ENCODE measurements around the gene SNX9.

Gene SNX9

GRCh38 chr6:157859775-157860504 is 36.9 kb downstream of the SNX9 start:
- DNase-seq (ENCODE audit: low read depth) = no peak

GRCh38 chr6:157860505-157860991 is 37.5 kb downstream of the SNX9 start:
- peak; percentile 29 for DNase-seq (ENCODE audit: low read depth)

GRCh38 chr6:157861184-157861583 is 38.1 kb downstream of the SNX9 start:
- no peak for DNase-seq (ENCODE audit: low read depth)

- no peak for DNase-seq (ENCODE audit: low read depth)
Observed at GRCh38 chr6:157861814-157862213, 38.8 kb downstream of the SNX9 start.

GRCh38 chr6:157862706-157863105 is 39.7 kb downstream of the SNX9 start:
- DNase-seq (ENCODE audit: low read depth) = no peak

- no peak for DNase-seq (ENCODE audit: low read depth)
Observed at GRCh38 chr6:157864185-157864761, 41.2 kb downstream of the SNX9 start.

GRCh38 chr6:157865249-157865648 is 42.2 kb downstream of the SNX9 start:
- DNase-seq (ENCODE audit: low read depth) = no peak

GRCh38 chr6:157867155-157867559 is 44.1 kb downstream of the SNX9 start:
- DNase-seq (ENCODE audit: low read depth) = no peak

- no peak for DNase-seq (ENCODE audit: low read depth)
Observed at GRCh38 chr6:157867981-157868380, 44.9 kb downstream of the SNX9 start.

GRCh38 chr6:157868835-157869234 is 45.8 kb downstream of the SNX9 start:
- no peak for DNase-seq (ENCODE audit: low read depth)

GRCh38 chr6:157869673-157870302 is 46.7 kb downstream of the SNX9 start:
- no peak for DNase-seq (ENCODE audit: low read depth)

GRCh38 chr6:157873735-157874344 is 50.8 kb downstream of the SNX9 start:
- peak; percentile 81 for DNase-seq (ENCODE audit: low read depth)

GRCh38 chr6:157877149-157877548 is 54.1 kb downstream of the SNX9 start:
- DNase-seq (ENCODE audit: low read depth) = no peak

GRCh38 chr6:157877573-157878438 is 54.8 kb downstream of the SNX9 start:
- no peak for DNase-seq (ENCODE audit: low read depth)

GRCh38 chr6:157879034-157879872 is 56.2 kb downstream of the SNX9 start:
- DNase-seq (ENCODE audit: low read depth) = no peak

GRCh38 chr6:157879873-157880254 is 56.8 kb downstream of the SNX9 start:
- DNase-seq (ENCODE audit: low read depth) = no peak

GRCh38 chr6:157880534-157880933 is 57.5 kb downstream of the SNX9 start:
- no peak for DNase-seq (ENCODE audit: low read depth)

GRCh38 chr6:157881342-157881741 is 58.3 kb downstream of the SNX9 start:
- DNase-seq (ENCODE audit: low read depth) = no peak

GRCh38 chr6:157884756-157885155 is 61.7 kb downstream of the SNX9 start:
- no peak for DNase-seq (ENCODE audit: low read depth)

GRCh38 chr6:157885211-157885788 is 62.3 kb downstream of the SNX9 start:
- peak; percentile 30 for DNase-seq (ENCODE audit: low read depth)

- DNase-seq (ENCODE audit: low read depth) = no peak
Observed at GRCh38 chr6:157885876-157886275, 62.8 kb downstream of the SNX9 start.

Data from activated T-cell treated with anti-CD3 and anti-CD28 coated beads for 24 hours (primary cell).